SU-DHL-6 (cell line): ENCODE data around the gene C11orf24.

Source experiments
- CTCF ChIP-seq: fragments of 200-600 bp; sonication (generic); IDR thresholded peaks from one replicate; pipeline ENCODE4 v1.5.1; 2017; ENCODE audit warnings: antibody characterized with exemption, mild to moderate bottlenecking, low read length, moderate library complexity; ENCODE audit not compliant: insufficient read depth, poor library complexity, severe bottlenecking
- EZH2phosphoT487 ChIP-seq: fragments of 200-600 bp; sonication (generic), shearing (Covaris generic); conservative IDR thresholded peaks from 2 replicates; pipeline ENCODE4 v1.6.1; 2018; ENCODE audit warnings: mild to moderate bottlenecking, antibody characterized with exemption, low read length, moderate library complexity, mixed read lengths

GRCh38 chr11:68264244-68264643 is 7.5 kb downstream of the C11orf24 start:
- TF ChIP-seq CTCF (no peak), EZH2phosphoT487 (no peak)
